H1 (cell line): Measurements from ENCODE around the gene XAB2. TPM values are rescaled to one million over a fixed set of nuclear protein-coding genes. Genes with fewer than 3 reads are reported as not detected.
A peak's percentile ranks its signal among the peaks of the same experiment; 100 is the strongest.
"Not testable (repeated sequence)": the region's sequence is repeated elsewhere in the genome, so short reads cannot be mapped to it uniquely, and the experiment has no call there.

ENCODE experiments used
- CTCF ChIA-PET: fragments of 300-600 bp; sonication (Branson Sonifier 250); formaldehyde crosslinking; loops from one replicate; lab custom pipeline; 2021; ENCODE audit not compliant: partially characterized antibody; lab: Charles Lee
- POLR2A ChIA-PET: fragments of 300-600 bp; sonication (Branson Sonifier 250); formaldehyde crosslinking; loops from one replicate; lab custom pipeline; 2021; ENCODE audit warnings: inconsistent platforms; ENCODE audit not compliant: partially characterized antibody; lab: Charles Lee
- DNase-seq, 2 experiments: peaks; one replicate each; pipeline versions ENCODE4 v3.0.0 to v3.0.0-alpha.2; 2010 to 2022; ENCODE audit warnings: low spot score in 2 of 2, low read depth in 1 of 2, mixed read lengths in 1 of 2
- FAIRE-seq: peaks from 2 replicates; lab custom pipeline; 2011; peaks lifted over from hg19 to GRCh38; lab: Jason Lieb, UNC
- H2AFZ ChIP-seq: 2 replicates; pipeline ENCODE4 v1.8.1; 2012; ENCODE audit warnings: low read length, inconsistent platforms
- H2AK5ac ChIP-seq: 2 replicates; pipeline ENCODE4 v1.6.1; 2013; ENCODE audit warnings: low read depth, low read length
- H2BK120ac ChIP-seq: replicated peaks from 2 replicates; pipeline ENCODE3; 2013; ENCODE audit warnings: low read depth, low read length, inconsistent platforms
- H2BK12ac ChIP-seq: 2 replicates; pipeline ENCODE4 v1.6.1; 2013; ENCODE audit warnings: low read depth, low read length
- H2BK15ac ChIP-seq: 2 replicates; pipeline ENCODE4 v1.6.1; 2013; ENCODE audit warnings: low read length
- H2BK20ac ChIP-seq: 2 replicates; pipeline ENCODE4 v1.6.1; 2013; ENCODE audit warnings: low read length
- H2BK5ac ChIP-seq: 2 replicates; pipeline ENCODE4 v1.6.1; 2013; ENCODE audit warnings: low read depth, low read length
- H3K14ac ChIP-seq: 2 replicates; pipeline ENCODE4 v1.6.1; 2013; ENCODE audit warnings: inconsistent platforms; ENCODE audit not compliant: insufficient read length
- H3K18ac ChIP-seq: 2 replicates; pipeline ENCODE4 v1.6.1; 2013; ENCODE audit warnings: low read length; ENCODE audit errors: extremely low read depth
- H3K23ac ChIP-seq: 2 replicates; pipeline ENCODE4 v1.6.1; 2013; ENCODE audit warnings: inconsistent platforms; ENCODE audit not compliant: insufficient read length
- H3K23me2 ChIP-seq: 2 replicates; pipeline ENCODE4 v1.6.1; 2013; ENCODE audit warnings: low read depth, low read length
- H3K27ac ChIP-seq: 2 replicates; pipeline ENCODE4 v1.6.1; 2011; ENCODE audit warnings: low read depth, low read length, inconsistent platforms
- H3K27me3 ChIP-seq, 4 experiments: replicated peaks in 1 of 4; 1 replicate in 1 of 4; 2 replicates in 3 of 4; pipeline versions ENCODE4 v1.6.1 to v1.8.1; 2011 to 2013; ENCODE audit warnings: low read length in 3 of 4, mild to moderate bottlenecking in 3 of 4, inconsistent platforms in 2 of 4, mixed read lengths in 2 of 4, moderate library complexity in 1 of 4; ENCODE audit not compliant: control insufficient read depth in 3 of 4, insufficient read depth in 3 of 4; ENCODE audit errors: extremely low read depth in 1 of 4
- H3K36me3 ChIP-seq, 4 experiments: 2 replicates each; pipeline versions ENCODE4 v1.6.1 to v1.8.1; 2011 to 2013; ENCODE audit warnings: mild to moderate bottlenecking in 4 of 4, low read length in 3 of 4, moderate library complexity in 2 of 4, control low read depth in 1 of 4, inconsistent platforms in 1 of 4; ENCODE audit not compliant: insufficient read depth in 4 of 4, control insufficient read depth in 2 of 4
- H3K4ac ChIP-seq: replicated peaks from 2 replicates; pipeline ENCODE3; 2013; ENCODE audit warnings: low read length, low read depth, mixed read lengths, inconsistent platforms; ENCODE audit not compliant: insufficient read length
- H3K4me1 ChIP-seq, 4 experiments: replicated peaks in 1 of 4; 1 replicate in 1 of 4; 2 replicates in 3 of 4; pipeline versions ENCODE4 v1.6.1 to v1.8.1; 2011 to 2013; ENCODE audit warnings: low read length in 3 of 4, inconsistent platforms in 2 of 4, mixed read lengths in 1 of 4; ENCODE audit not compliant: insufficient read depth in 4 of 4, control insufficient read depth in 3 of 4
- H3K4me2 ChIP-seq, 2 experiments: 2 replicates each; pipeline versions ENCODE4 v1.6.1 to v1.8.1; 2011 to 2013; ENCODE audit warnings: low read depth in 2 of 2, low read length in 2 of 2, control low read depth in 1 of 2, inconsistent platforms in 1 of 2, mild to moderate bottlenecking in 1 of 2; ENCODE audit not compliant: insufficient read depth in 1 of 2
- H3K4me3 ChIP-seq, 4 experiments: fragments of 200-600, 300-600 bp in 1 of 4; sonication (generic), shearing (Covaris generic), sonication (Bioruptor Twin) in 1 of 4; 2 replicates each; pipeline versions ENCODE4 v1.5.1 to v1.8.1; 2011 to 2016; ENCODE audit warnings: low read length in 4 of 4, low read depth in 3 of 4, control low read depth in 2 of 4, inconsistent platforms in 2 of 4, mild to moderate bottlenecking in 2 of 4, mixed read lengths in 1 of 4, moderate library complexity in 1 of 4; ENCODE audit not compliant: insufficient read depth in 2 of 4; ENCODE audit errors: extremely low read depth in 1 of 4
- H3K56ac ChIP-seq: replicated peaks from 2 replicates; pipeline ENCODE3; 2013; ENCODE audit warnings: low read depth, mild to moderate bottlenecking, mixed read lengths, low read length, inconsistent platforms; ENCODE audit not compliant: insufficient read length
- H3K79me1 ChIP-seq: 2 replicates; pipeline ENCODE4 v1.6.1; 2013; ENCODE audit warnings: low read depth, low read length, control low read depth
- H3K79me2 ChIP-seq, 2 experiments: 2 replicates each; pipeline versions ENCODE4 v1.6.1 to v1.8.1; 2012 to 2013; ENCODE audit warnings: low read length in 2 of 2, mild to moderate bottlenecking in 2 of 2, inconsistent platforms in 1 of 2; ENCODE audit not compliant: insufficient read depth in 2 of 2, control insufficient read depth in 1 of 2
- H3K9ac ChIP-seq, 4 experiments: replicated peaks in 1 of 4; 1 replicate in 1 of 4; 2 replicates in 3 of 4; pipeline versions ENCODE4 v1.6.1 to v1.8.1; 2011 to 2013; ENCODE audit warnings: low read depth in 3 of 4, low read length in 3 of 4, control low read depth in 2 of 4, mild to moderate bottlenecking in 2 of 4, moderate library complexity in 2 of 4, inconsistent platforms in 1 of 4; ENCODE audit errors: extremely low read depth in 1 of 4
- H3K9me3 ChIP-seq, 2 experiments: 2 replicates each; pipeline versions ENCODE4 v1.6.1 to v1.8.1; 2012 to 2013; ENCODE audit warnings: mild to moderate bottlenecking in 2 of 2, moderate library complexity in 2 of 2, control low read depth in 1 of 2, inconsistent platforms in 1 of 2, low read depth in 1 of 2, low read length in 1 of 2, mixed read lengths in 1 of 2; ENCODE audit not compliant: insufficient read depth in 2 of 2
- H4K20me1 ChIP-seq, 2 experiments: replicated peaks in 1 of 2; 2 replicates each; pipeline versions ENCODE3 to v1.8.1; 2011 to 2013; ENCODE audit warnings: inconsistent platforms in 2 of 2, low read length in 2 of 2, mild to moderate bottlenecking in 1 of 2; ENCODE audit not compliant: insufficient read depth in 2 of 2, control insufficient read depth in 1 of 2
- H4K5ac ChIP-seq: 2 replicates; pipeline ENCODE4 v1.6.1; 2013; ENCODE audit warnings: low read length, low read depth, mixed read lengths, inconsistent platforms; ENCODE audit not compliant: insufficient read length
- H4K8ac ChIP-seq: 2 replicates; pipeline ENCODE4 v1.8.0; 2013; ENCODE audit warnings: mild to moderate bottlenecking, moderate library complexity, low read length, inconsistent platforms; ENCODE audit not compliant: insufficient read depth; ENCODE audit errors: extremely low read depth
- H4K91ac ChIP-seq: replicated peaks from 2 replicates; pipeline ENCODE3; 2013; ENCODE audit warnings: low read length, mixed read lengths, inconsistent platforms; ENCODE audit not compliant: insufficient read length
- ASH2L ChIP-seq: fragments of 200-600, 300-600 bp; sonication (generic); IDR thresholded peaks from one replicate; pipeline ENCODE4 v1.7.1; 2017; ENCODE audit warnings: low read length
- ATF2 ChIP-seq: IDR thresholded peaks from 2 replicates; pipeline ENCODE4 v1.6.1; 2012; ENCODE audit warnings: low read length, inconsistent platforms
- CTCF ChIP-seq, 3 experiments: IDR thresholded peaks; 1 replicate in 2 of 3; 2 replicates in 1 of 3; pipeline versions ENCODE4 v1.5.1 to v1.6.1; 2011; ENCODE audit warnings: low read length in 3 of 3, mild to moderate bottlenecking in 3 of 3, inconsistent platforms in 2 of 3, low read depth in 1 of 3, moderate library complexity in 1 of 3; ENCODE audit not compliant: insufficient read depth in 1 of 3; ENCODE audit errors: control extremely low read depth in 1 of 3
- RAD21 ChIP-seq, 2 experiments: IDR thresholded peaks in 1 of 2; conservative IDR thresholded peaks in 1 of 2; 2 replicates each; pipeline ENCODE4 v1.6.1; 2011; ENCODE audit warnings: low read depth in 2 of 2, low read length in 2 of 2, improper control_type of control experiment in 1 of 2, inconsistent platforms in 1 of 2, mild to moderate bottlenecking in 1 of 2, moderate library complexity in 1 of 2
- WGBS, 2 experiments: shearing (Covaris generic) in 1 of 2; methylation state at CpG; one replicate each; pipeline versions ENCODE4 v1.1.6 to v1.1.7; 2013 to 2015; ENCODE audit warnings: low lambda C conversion rate in 2 of 2, mixed read lengths in 2 of 2, inconsistent platforms in 1 of 2, low coverage in 1 of 2, missing lambda C conversion rate in 1 of 2; ENCODE audit not compliant: insufficient replicate concordance in 2 of 2, insufficient coverage in 1 of 2, insufficient read length in 1 of 2; ENCODE audit errors: extremely low coverage in 1 of 2, missing lambda C conversion rate in 1 of 2; 5-methylcytosine and 5-hydroxymethylcytosine counted together
- polyA plus RNA-seq, 7 experiments: library from polyadenylated mRNA; depleted of rRNA in 3 of 7; stranded (reverse) in 5 of 7; unstranded in 2 of 7; fragments of >200 nt in 5 of 7; fragments of 200-250 nt in 2 of 7; gene quantifications; 1 replicate in 5 of 7; 2 replicates in 1 of 7; 4 replicates in 1 of 7; pipeline versions ENCODE4 v1.2.1 to v1.2.3, GENCODE V29; 2011 to 2013; ENCODE audit warnings: missing spikeins in 2 of 7, mixed read lengths in 2 of 7
- total RNA-seq: library from RNA; stranded (reverse); fragmentation: NEBNext Ultra II Directional; extraction: Animal tissue kit (Norgen Biotek cat#: 25700); gene quantifications from 2 replicates; pipeline ENCODE4 v1.2.1, GENCODE V29; 2021

Gene XAB2
- total and polyA plus RNA-seq, 2 of the 8 experiments (the other 6 are each of a cell fraction or from before 2014, with no cell fraction given): 48.2 to 49.4 TPM

- no peak for TF ChIP-seq CTCF (IDR thresholded peaks at IDR 0.05; ENCODE audit: control extremely low read depth in 1 of 3, insufficient read depth in 1 of 3, low read depth in 1 of 3, low read length in 3 of 3)
- TF ChIP-seq ATF2: no peak
- TF ChIP-seq ASH2L: no peak
- TF ChIP-seq RAD21 (IDR thresholded peaks at IDR 0.05 in 1 of 2, conservative IDR thresholded peaks at IDR 0.05 in 1 of 2; ENCODE audit: low read depth in 2 of 2, low read length in 2 of 2): no peak
These were observed 15.2 kb upstream of the XAB2 start (continued) for GRCh38 chr19:7644550-7644877.

GRCh38 chr19:7643629-7644549 lies 14.5 kb upstream of the XAB2 start:
- peak; percentile 69 for FAIRE-seq
- not testable (repeated sequence) for H3K23ac ChIP-seq, H2BK12ac ChIP-seq, H3K27me3 ChIP-seq, H3K9me3 ChIP-seq, H2BK120ac ChIP-seq, H2BK5ac ChIP-seq, H3K14ac ChIP-seq, H2AK5ac ChIP-seq, H3K79me1 ChIP-seq, H3K36me3 ChIP-seq, H4K8ac ChIP-seq, H4K91ac ChIP-seq, H3K18ac ChIP-seq, H3K9ac ChIP-seq, H3K4me3 ChIP-seq, H2BK20ac ChIP-seq, H3K56ac ChIP-seq, H3K79me2 ChIP-seq, H3K27ac ChIP-seq, H2BK15ac ChIP-seq, H3K23me2 ChIP-seq, H3K4me1 ChIP-seq, H3K4ac ChIP-seq, H3K4me2 ChIP-seq, H4K5ac ChIP-seq, H2AFZ ChIP-seq
- peak in 1 of 2 experiments; percentile 44 for DNase-seq
- H4K20me1 ChIP-seq: peaks cover 0 to 16% of the 10 kb centered on the region in 2 experiments
- ChIA-PET POLR2A (interaction anchor here (0.6 to 2.3 kb wide), 5 partner anchors 24 to 175 kb away, joined by 3 to 11 read pairs (median 3); partner anchors contain the start of gene TRAPPC5), CTCF (interaction anchor here (0.8 to 1.8 kb wide), 6 partner anchors 12 to 185 kb away, joined by 3 to 7 read pairs (median 4); no protein-coding TSS in a partner anchor)
- 70% methylated on average over 5 of the region's 10 CpGs; no CpG with 5 or more reads in 1 of the 2 experiments for WGBS, 2 experiments
